CD4-positive, alpha-beta T cell treated with Interleukin-4 for 4 hours (primary cell): ENCODE results near the gene TET3.

Experiments used
- DNase-seq: peaks from one replicate; pipeline ENCODE4 v3.0.0-alpha.2; 2020

Gene TET3

DNA sequence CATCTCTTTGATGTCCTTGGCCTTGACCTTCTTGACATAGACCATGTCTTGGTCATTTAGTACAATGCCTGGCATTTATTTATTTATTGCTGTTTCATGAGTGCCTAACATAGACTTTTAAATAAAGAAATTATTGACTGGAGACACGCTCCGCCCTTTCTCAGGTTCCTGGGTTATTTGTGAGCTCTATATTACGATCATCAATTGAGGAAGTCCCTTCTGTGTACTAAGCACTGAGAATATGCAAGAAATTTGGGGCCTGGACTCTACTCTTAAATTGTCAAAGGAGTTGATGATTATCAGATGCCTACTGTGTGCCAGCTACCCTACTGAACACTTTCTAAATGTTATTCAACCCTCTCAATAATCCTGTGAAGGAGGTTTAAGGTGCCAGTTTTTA is 19.7 kb upstream of the TET3 start:
- DNase-seq = no peak

DNA sequence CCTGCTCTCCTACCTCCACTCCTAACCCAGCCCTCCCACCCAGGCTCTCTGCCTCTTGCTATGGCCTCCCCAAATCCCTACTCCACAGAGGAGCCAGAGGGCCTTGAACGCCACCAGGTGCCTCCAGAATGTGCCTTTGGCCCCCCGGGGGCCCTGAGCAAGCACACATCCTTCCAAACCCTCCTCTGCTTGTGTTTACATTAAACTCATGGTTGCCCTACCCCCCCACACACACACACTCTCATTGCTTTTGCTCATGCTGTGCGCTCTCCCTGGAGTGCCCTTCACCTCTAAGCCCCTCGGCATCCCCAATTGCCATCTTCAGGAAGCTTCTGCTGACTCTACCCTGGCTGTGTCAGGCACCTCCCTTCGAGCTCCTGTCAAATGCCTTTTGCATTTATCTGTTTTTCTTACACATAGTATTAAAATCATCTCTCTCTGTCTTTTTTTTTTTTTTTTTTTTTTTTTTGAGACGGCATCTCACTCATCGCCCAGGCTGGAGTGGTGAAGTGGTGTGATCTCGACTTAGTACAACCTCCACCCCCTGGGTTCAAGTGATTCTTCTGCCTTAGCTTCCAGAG is 16.3 kb upstream of the TET3 start:
- no peak for DNase-seq

DNA sequence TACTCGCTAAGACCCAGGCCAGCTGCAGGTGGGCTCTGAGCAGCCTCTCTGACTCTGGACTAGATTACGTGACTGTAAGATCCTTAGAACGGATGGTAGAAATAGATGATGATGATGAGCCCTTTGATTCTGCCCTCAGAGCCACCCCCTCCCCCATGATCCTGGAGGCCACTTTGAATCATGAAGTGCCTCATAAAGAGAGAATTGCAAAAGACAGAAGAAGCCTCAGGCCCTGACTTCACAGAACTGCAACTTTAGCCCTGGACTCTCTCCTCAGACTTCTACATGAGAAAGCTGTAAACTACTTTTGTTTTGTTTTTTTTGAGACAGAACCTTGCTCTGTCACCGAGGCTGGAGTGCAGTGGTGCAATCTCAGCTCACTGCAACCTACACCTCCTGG is 15.4 kb upstream of the TET3 start:
- DNase-seq = no peak

DNA sequence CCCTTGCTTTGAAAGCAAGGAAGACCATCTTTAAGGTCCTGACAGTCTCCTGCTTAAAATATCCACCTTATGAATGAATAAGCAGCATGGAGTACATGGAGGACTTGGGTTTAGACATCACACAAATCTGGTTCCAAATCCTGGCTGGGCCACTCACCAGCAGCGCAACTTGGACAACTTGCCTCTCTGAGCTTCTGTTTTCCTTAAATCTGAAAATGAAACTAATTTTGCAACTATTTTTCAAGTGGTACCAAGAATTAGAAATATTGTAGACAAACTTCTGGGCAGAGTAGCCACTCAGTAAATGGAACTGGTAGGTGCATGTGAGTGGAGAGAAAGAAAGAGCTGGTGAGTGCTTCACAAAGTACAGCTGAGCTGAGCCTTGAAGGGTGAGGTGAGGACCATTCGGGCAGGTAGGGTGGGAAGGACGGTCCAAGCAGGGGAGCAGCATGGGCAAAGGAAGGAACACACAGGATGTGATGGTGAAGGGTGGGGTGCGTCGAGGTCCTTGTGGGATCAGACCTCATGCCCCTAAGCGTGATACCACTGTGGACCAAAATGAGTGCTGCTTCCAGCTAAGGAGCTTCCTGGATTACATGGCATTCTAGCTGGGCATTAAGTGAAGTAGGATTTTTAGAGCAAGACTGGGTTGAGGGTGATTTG is 14.4 kb upstream of the TET3 start:
- DNase-seq = no peak

DNA sequence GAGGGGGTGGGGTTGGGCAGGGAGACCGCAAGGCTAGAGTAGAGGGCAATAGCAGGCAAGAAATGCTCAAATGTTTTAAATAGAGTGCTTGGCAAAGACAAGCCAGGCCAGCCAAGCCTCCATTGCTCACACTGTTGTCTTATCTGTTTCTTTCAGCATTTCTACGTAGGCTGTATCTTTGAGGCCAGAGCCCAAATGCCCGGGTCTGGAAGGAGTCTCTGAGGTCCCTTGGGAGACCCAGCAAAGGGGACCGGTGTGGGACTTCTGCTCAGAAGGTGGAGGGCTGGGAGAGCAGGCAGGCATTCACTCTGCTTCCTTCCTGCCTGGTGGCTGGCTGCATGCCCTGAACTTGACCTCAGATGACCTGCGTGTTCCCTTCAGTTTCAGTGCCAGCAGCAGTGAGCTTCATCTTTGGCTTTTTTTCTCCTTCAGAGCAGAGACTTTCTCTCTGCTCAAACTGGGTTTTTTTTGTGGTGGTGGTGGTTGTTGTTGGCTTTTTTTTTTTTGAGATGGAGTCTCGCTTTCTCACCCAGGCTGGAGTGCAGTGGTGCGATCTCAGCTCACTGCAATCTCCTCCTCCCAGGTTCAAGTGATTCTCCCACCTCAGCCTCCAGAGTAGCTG is 13.7 kb upstream of the TET3 start:
- peak; percentile 58 for DNase-seq

DNA sequence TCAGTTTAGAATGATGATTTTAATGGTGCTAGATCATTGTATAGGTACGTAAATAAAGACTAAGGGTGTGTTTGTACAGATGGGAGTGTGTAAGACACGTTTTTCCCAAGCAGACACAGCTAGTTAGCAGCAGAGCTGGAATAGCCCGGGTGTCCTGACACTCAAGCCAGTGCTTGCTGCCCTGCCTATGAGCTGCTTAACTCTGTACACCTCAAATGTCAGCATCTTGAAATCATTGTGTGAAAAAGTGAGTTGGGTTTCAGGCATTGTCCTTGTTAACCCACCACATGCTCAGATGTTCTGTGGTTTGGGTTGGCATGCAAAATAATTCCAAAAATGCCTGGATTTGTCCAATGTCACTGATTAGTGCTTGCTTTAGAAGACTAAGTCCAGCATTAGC is 13.0 kb upstream of the TET3 start:
- no peak for DNase-seq

DNA sequence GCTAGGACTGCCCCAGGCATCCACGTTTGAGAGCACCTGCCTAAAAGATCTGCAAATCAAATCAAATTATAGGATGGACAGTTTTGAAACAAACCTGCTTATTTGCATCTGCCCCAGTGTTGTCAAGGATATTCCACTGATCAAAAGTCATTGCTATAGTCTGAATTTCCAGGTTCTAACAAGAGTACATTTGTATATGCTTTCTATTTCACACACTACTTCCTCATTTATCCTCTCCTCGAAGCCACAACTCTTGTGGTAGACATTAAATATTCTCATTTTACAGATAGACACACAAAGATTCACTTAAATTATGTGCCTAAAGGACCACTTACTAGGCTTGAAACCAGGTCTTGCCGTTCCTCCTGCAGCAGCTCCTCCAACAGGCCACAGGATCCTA is 11.9 kb upstream of the TET3 start:
- no peak for DNase-seq

DNA sequence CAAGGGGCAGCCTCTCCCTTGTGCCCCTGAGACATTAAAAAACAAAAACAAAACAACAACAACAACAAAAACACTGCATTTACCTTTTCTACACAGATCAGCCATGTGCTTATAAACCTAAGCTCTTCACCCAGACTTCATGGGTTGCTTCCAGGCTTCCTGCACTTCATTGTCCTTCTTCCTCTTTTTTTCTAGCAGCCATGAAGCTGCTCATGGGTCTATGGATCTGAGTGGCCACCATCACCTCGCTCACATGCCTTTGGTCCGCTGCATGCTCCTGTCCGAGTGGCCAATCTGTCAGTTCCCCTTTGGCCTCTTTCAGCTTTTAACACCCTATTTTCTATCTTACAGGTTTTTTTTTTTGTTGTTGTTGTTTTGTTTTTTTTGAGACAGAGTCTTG is 9.0 kb upstream of the TET3 start:
- no peak for DNase-seq

DNA sequence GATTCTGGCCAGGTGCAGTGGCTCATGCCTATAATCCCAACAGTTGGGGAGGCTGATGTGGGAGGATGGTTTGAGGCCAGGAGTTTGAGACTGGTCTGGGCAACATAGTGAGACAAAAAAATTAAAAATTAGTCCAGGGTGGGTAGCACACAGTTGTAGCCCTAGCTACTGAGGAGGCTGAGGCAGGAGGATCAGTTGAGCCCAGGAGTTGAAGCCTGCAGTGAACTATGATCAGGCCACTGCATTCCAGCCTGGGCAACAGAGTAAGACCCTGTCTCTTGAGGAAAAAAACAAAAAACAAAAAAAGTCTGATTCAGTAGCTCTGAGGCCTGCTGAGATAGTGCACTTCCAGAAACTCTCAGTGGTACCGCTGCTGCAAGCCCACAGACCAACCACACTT is 7.9 kb upstream of the TET3 start:
- no peak for DNase-seq

DNA sequence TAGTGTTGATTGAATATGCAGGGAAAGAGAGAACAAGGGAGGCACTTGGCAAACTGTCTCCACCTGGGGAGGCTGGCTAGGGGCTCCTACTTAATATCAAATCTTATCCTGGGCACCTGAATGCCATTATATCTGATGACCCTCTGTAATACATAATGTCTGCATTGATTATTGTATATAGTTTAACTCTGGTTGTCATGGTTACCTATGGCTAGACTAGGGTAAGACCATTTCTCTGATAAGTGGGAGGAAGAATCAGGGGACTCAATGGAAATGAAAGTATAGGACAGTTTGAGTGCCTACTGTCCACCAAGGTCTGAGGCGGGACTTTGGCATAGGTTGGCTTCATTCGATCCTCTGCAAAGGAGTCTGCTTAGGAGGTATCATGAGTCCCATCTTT is 7.2 kb upstream of the TET3 start:
- DNase-seq = no peak

DNA sequence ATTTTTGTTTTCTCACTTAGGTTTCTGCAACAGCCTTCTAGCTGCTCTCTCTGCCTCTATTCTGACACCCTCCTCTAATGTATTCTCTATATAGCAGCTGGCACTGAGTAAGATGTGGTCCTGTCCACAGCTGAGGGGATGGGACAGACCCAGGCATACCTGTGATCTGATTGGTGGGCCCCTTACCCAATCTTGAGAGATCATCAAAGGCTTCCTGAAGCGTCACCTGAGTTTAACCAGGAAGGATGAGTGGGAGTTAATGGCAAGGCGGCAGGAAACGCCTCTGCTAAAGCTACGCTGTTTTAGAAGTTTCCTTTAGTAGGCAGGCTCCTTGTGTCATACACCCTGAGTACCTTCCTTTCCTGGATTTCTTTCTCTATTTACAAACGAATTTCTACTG is 5.7 kb upstream of the TET3 start:
- peak; percentile 90 for DNase-seq

DNA sequence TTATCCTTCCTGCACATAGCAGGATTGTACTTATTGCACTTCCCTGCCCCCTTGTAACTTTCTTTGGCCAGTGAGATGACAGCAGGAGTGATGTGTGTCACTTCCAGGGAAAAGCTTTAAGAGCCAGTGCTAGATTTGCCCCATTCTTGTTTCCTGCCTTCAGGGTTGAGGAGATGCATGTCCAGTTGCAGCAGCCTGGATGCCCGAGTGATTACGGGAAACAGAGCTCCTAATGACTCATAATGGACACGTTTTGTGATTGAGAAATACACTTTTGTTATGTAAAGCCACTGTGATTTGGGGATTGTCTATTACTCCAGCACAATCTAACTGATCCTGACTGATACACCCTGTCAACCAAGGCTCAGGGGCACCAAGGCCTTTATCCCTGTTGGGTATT is 5.0 kb upstream of the TET3 start:
- DNase-seq = no peak

DNA sequence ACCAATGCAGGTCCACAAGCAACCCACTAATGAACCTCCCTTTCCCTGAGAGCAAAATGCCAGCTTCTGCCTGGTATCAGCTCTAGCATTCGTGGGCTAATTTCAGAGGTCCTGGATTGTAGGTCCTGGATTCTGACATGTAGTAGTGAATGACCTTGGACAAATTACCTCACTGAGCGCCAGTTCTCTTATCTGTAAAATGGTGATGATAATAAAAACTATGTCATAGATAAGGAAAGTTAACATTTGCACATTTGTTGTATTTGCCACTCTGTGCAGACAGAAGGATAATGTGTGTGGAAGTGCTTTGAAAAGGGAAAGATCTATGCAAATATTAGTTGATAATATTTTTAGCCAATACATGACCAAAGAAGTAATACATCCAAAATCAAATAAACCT is 4.1 kb upstream of the TET3 start:
- DNase-seq = no peak

DNA sequence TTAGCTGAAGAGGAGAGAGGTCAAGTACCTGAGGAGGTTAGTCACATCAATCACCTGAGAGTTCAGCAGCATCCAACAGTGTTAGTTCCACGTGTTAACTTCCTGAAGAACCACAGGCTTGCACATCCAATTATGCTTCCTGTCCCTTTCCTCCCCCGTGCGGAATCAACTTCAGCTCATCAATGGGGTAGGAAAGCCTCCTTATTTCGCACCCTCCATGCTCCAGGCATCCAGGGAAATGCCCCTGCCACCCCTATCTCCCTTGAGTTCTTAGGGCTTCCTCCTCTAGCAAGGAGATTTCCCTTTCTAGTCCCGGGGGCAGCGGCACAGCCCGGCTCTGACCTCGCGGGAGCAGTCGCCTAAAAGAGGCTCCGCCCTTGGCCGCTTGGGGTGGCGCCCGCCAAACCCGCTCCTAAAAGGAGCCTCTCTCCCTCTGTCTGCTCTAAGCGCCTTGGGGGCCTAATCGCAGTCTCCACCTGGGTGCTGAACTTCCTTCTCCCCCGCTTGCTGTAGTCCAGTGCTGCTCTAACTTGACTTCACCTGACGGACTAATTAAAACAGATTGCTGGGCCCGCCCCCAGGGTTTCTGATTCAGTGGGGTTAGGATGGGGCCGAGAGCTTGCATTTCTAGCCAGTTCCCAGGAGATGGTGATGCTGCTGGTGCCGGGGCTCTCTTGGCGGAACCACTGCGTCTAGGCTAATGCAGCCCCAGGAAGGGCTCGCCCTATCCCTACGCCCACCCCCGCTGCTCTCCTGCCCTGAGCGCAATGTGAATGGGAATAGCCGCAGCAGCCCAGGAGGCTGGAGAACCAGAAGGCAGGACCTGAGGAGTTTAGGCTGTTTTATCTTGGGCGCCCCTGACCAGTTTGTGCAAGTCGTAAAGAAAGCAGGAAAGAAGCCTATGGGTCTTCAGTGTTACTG is 3.4 kb upstream of the TET3 start:
- no peak for DNase-seq

DNA sequence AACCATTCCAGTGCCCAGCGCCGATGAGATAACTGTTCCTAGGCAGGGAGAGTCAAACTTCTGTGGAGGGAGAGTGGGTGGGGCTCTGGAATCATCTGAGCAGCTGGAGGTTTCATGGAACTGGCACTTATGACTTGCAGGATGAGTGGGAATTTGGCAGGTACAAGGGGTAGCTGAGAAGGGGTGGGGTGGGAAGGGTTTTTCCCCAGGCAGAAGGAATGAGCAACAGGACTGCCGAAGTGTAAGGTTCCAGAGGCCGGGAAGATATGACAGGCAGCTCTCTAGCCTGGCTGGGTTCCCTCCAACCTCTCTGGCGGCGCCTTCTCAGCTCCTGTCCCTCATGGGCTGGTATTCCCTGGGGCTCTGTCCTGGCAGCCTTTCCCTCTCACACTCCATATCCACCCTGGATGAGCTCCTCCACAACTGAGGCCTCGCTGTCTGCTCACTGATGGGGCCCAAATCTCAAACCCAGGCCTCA is 2.5 kb upstream of the TET3 start:
- no peak for DNase-seq

DNA sequence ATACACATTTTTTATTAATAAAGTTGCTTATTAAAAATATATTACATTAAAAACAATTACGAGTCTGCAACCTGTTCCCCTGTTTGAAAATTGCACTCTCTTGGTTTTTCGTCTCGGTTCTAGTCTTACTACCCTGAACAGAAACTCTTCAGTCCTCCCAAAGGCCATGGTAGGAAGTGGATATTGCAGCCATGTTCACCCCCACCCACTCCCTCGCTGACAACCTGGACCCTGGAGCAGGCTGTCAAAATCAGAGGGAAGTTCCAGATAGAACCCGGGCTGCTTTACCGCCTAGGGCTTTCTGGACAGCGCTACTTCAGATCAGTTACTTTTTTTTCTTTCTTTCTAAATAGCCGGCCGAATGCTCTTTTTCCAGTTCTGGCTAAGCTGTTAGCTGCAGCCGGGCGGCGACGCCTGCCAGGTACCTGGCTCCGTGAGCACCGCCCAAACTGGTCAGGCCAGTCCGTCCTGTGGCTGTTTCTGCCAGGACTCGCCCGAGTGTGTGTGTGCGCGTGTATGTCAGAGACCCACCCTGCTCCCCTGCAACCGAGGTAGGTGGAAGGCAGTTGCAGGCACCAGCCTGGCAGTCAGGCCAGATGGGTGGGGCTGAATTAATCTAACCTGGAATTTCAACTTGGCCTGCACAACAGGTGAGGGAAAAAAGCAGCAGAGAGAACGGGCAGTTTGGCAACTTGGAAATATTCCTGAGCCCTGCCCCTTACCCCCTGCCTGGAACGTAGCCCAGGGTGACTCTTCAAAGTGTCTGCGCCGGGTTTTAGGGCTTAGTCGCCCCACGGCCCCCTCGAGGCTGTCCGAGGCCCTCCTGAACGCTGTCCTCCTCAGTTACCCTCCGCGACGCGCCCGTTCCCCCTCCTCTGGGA is 1.1 kb upstream of the TET3 start:
- DNase-seq = no peak

DNA sequence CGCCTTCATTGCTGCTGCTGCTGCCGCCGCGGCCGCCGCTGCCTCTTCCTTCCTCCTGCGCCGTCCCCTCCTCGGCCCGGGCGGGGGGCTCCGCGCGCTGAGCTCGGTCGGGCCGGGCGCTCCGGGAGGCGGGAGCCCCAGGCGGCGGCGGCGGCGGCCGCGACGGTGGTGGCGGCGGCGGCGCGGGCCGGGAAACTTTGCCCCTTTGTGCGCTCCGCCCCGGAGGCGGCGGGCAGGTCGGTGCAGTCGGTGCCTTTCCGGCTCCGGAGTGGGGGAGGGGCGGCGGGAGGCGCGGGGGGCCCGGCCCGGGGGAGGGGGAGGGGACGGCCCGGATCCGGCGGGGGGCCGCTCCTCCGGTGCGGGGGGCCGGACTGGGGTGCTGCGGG is 205 bp downstream of the TET3 start:
- peak; percentile 62 for DNase-seq

DNA sequence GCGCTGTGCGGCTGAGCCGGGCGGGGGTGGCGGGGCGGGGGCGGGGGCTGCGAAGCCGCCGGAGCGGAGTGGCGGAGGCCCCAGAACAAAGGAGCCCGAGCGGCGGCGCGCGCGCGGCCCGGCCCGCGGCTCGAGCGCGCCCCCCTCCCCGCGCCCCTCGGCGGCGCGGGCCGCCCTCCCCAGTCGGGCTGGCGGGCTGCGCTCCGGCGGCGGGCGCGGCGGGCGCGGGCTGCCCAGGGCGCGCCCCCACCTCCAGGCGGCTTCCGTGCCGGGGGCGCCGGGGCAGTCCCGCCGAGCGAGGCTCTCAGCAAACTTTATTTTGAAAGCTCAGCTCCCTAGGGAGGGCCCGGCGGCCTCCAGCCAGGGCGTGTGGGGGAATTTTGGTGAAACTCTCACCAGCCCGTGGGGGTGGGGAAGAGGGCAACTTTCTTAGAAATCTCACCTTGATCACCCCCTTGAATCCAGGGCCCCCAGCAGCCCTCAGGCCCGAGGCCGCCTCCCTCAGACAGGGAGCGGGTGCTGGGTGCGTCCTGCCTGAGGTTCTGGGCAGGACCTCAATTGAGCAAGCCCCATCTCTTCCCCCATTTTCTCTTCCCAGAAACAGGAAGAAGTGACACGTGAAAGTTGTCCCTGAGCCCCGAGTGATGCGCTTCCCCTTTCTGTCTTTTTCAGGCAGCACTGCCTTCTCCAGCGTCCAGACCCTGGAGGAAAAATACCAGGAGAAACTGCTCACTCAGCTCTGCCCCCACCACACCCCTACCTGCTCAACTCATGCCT is 786 bp downstream of the TET3 start:
- DNase-seq = peak; percentile 53

DNA sequence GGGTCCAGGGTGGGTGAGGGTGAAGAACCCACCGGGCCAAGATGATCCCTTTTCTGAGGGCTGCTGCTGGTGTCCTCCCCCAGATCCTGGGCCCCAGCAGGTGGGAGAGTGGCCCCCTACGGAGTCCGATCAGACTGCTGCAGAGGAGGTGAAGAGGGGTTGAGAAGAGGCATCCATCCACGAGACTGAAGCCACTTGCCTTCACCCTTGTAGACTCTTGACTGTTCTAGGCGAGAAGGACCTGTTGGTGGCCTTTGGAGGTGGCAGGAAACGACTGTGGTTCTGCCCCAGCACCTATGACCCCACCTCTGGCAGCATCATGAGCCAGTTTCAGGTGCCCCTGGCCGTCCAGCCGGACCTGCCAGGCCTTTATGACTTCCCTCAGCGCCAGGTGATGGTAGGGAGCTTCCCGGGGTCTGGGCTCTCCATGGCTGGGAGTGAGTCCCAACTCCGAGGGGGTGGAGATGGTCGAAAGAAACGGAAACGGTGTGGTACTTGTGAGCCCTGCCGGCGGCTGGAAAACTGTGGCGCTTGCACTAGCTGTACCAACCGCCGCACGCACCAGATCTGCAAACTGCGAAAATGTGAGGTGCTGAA is 1.5 kb downstream of the TET3 start:
- no peak for DNase-seq

DNA sequence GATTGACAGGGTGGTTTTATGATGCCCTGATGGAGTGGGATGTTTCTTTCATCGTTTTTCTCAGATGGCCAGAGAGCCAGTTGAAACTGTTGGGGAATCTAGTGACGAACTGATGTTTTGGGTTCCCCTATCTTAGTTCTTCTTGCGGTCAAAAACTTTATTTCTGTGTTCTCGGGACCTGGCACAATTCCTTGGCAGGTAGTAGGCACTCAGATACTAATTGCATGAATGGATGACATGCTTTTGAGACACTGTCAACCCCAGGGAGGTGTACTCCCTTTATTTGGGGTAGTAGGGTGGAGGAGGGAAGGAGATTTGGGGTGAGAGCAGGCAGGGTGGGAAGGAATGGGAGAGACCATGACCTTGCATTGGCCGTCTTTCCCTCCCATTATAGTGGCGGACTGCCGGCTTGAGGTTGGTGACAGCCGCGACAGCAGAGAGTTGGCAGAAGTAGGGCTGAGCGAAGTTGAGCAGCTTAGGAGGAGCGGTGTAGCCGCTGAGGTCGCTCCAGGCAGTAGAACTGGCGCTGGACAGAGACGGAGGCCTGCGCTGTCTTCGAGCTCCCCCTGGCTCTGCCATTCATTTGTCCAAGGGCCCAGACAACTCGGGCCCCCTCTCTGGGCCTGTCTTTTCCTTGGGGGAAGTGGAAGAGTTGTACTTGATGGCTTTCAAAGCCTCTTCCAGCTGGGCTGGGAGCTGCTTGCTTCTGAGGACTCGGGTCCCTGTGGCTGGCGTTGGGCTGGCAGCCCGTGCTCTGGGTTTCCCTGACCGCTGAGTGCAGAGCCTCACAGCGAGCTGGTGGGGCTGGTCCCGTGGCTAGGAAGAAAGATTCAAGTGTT is 2.6 kb downstream of the TET3 start:
- peak; percentile 41 for DNase-seq
